Esophagus muscularis mucosa (tissue), 4 donors: Measurements from ENCODE around the gene OTULINL.

Source experiments
- CTCF ChIP-seq, 3 experiments: fragments of 200-600 bp in 2 of 3; fragments of 450-650 bp in 1 of 3; sonication (generic) in 2 of 3; IDR thresholded peaks; one replicate each; pipeline ENCODE4 v1.5.1; 2017 to 2019; ENCODE audit warnings: antibody characterized with exemption in 3 of 3, mild to moderate bottlenecking in 2 of 3, moderate library complexity in 1 of 3
- EP300 ChIP-seq: sonication (generic); formaldehyde crosslinking; IDR thresholded peaks from one replicate; pipeline ENCODE4 v1.6.1; 2017; ENCODE audit warnings: antibody characterized with exemption
- POLR2A ChIP-seq: fragments of 450-650 bp; IDR thresholded peaks from one replicate; pipeline ENCODE4 v1.6.1; 2017; ENCODE audit warnings: antibody characterized with exemption, moderate library complexity, mild to moderate bottlenecking, low read depth
- POLR2AphosphoS5 ChIP-seq, 2 donors: sonication (generic); formaldehyde crosslinking; IDR thresholded peaks; one replicate each; pipeline ENCODE4 v1.6.1; 2017; ENCODE audit warnings: antibody characterized with exemption in 2 of 2

DNA sequence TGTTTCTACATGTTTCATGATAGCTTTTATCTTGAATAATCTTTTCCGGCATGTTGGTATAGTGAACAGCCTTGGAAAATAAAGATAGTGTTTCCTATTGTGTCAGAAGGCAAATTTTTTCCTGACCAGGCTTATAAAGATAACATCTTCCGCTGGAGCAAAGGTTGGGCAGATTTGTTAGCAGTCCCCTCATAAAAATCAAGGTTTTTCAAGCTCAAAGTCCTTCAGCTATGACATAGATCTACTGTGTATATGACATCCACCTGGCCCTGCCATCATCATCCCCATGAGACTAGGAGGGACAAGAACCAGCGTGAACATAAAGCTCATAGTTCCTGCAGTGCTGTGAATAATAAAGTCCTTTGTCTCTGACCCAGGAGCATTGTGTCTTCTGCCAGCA, 30.4 kb upstream of the OTULINL start:
- TF ChIP-seq POLR2A, result no peak
- no peak for TF ChIP-seq CTCF (IDR thresholded peaks at IDR 0.05)
- TF ChIP-seq POLR2AphosphoS5 (IDR thresholded peaks at IDR 0.05), result no peak
- no peak for TF ChIP-seq EP300
